Epithelial cell of prostate (primary cell): ENCODE results near the gene TAMALIN.

Source experiments
- DNase-seq: peaks from one replicate; pipeline ENCODE4 v3.0.0-alpha.2; 2011; ENCODE audit warnings: low read depth, low spot score
- H3K27ac ChIP-seq: fragments of 450-650 bp; 2 replicates; pipeline ENCODE4 v1.5.1; 2017; ENCODE audit warnings: mild to moderate bottlenecking

TAMALIN gene

GRCh38 chr12:52010692-52011601, 4.2 kb downstream of the TAMALIN start:
- no peak overlapping the region for H3K27ac ChIP-seq
- no peak for DNase-seq

DNA sequence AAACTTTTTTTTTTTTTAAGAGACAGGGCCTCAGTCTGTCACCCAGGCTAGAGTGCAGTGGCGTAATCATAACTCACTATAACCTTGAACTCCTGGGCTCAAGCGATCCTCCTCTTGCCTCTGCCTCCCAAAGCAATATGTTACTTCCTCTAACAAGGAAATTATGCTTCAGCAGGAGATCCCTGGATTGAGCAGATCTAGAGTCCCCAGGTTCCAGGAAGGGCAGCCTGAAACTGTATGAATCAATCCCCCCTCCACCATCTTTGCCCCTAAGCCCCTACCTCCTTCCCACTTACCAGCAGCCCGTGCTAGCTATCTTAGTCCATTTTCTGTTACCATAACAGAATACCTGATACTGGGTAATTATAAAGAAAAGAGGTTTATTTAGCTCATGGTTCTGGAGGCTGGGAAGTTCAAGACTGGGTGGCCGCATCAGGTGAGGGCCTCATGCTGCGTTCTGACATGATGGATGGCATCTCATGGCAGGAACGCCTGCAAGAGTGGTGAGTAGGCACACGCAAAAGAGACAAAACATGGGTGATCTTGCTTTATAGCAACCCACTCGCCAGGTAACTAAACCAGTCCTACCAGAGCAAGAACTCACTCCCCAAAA, 5.0 kb downstream of the TAMALIN start:
- no peak for DNase-seq
- H3K27ac ChIP-seq, result no peak overlapping the region

DNA sequence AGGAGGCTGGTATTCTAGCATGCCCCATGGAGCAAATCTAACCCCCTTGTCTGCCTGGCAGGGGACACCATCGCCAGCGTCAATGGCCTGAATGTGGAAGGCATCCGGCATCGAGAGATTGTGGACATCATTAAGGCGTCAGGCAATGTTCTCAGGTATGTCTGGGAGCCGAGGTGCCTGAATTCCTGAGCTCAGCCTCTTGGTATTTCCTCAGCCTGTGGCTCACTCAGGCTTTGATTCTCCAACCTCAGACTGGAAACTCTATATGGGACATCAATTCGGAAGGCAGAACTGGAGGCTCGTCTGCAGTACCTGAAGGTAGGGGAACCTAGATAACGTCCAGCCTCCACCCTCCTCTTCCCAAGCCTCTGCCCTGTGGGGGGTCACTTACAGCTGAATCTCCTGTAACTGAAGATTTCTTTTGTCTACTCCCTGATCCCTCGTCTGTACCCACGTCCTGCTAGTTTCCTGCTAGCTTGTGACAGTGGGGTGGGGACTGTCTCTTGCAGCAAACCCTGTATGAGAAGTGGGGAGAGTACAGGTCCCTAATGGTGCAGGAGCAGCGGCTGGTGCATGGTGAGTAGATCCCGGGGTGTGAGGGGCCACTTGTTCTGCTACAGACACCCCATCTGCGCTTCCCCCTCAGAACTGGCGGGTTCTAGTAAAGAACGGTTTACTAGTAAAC, 7.0 kb downstream of the TAMALIN start:
- no peak overlapping the region for H3K27ac ChIP-seq
- no peak for DNase-seq

DNA sequence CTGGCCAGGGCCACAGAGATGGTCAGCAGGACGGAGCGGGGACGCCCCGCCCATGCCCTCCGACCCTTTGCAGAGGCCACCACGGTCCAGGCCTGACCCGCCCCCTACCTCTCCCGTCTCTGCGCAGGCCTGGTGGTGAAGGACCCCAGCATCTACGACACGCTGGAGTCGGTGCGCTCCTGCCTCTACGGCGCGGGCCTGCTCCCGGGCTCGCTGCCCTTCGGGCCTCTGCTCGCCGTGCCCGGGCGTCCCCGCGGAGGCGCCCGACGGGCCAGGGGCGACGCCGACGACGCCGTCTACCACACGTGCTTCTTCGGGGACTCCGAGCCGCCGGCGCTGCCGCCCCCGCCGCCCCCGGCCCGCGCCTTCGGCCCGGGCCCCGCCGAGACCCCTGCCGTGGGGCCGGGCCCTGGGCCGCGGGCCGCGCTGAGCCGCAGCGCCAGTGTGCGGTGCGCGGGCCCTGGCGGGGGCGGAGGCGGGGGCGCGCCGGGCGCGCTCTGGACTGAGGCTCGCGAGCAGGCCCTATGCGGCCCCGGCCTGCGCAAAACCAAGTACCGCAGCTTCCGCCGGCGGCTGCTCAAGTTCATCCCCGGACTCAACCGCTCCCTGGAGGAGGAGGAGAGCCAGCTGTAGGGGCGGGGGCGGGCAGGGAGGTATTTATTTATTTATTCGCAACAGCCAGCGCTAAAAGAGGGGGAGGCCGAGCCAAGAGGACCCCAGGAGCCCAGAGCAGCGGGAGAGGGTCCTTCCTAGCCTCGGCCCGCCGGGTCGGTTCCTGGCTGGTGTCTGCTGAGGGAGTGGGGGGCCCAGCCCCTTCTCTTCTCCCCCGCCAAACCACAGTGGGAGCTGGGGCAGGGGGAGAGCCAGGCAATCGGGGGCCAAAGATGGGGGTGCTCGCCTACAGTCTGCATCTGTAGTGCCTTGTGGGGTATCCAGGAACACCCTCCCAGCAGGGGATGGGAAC, 8.1 kb downstream of the TAMALIN start:
- no peak overlapping the region for H3K27ac ChIP-seq
- no peak for DNase-seq

GRCh38 chr12:52015532-52016041, 8.8 kb downstream of the TAMALIN start:
- no peak for DNase-seq
- no peak overlapping the region for H3K27ac ChIP-seq

- H3K27ac ChIP-seq, result no peak overlapping the region
- no peak for DNase-seq
These were observed 11.8 kb downstream of the TAMALIN start for GRCh38 chr12:52018433-52019112.

GRCh38 chr12:52019113-52019770, 12.5 kb downstream of the TAMALIN start:
- no peak for DNase-seq
- no peak overlapping the region for H3K27ac ChIP-seq

DNA sequence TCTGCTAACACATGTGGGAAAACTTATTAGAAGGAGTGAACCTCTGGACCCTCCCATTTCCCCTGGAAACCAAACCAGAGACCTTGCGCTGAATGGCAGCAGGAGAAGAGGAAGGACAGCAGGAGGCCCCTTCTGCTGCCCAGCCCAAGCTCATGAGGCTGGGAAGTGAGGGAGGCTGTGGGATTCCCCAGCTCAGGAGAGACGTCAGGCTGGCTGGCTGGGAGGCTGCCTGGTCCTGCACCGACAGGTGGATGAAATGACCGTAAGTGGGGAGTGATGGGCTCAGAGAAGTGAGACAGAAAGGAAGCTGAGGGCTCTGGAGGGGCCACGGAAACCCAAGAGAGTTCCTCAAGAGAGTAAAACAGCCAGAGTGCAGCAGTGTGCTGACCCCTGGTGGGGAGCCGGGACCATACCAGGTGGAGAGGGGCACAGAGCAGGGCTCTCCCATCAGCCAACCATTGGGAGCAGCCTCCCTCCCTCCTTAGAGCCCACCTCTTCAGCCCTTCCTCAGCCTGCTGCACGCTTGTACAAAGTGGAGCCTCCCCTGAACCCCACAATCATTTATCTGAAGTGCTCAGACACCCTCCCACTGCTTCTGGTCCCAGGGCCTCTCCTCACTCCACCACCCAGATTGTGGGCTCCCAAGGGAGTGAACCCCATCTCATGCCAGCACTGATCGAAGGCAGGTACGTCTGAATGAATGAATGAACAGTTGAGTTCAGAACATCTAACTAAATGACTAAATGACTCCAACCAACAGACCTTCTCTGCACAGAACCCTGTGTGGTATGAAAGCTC, 14.0 kb downstream of the TAMALIN start:
- H3K27ac ChIP-seq, result no peak overlapping the region
- DNase-seq, result no peak

DNA sequence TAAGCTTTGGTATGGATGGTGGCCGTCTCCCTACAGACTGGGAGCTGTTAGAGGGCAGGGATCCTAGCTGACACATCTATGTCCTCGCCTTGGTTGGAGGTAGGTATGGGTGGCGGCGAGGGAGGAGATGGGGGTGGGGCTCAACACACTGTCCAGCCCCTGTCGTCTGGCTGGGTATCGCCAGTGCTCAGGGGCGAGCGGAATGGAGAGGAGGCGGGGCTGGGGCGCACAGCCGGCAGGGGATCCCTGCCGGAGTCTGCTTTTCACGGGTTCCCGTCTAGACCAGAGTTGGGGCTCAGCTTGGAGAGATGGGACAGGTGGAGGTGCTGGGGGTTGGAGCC, 16.1 kb downstream of the TAMALIN start:
- no peak overlapping the region for H3K27ac ChIP-seq
- no peak for DNase-seq

DNA sequence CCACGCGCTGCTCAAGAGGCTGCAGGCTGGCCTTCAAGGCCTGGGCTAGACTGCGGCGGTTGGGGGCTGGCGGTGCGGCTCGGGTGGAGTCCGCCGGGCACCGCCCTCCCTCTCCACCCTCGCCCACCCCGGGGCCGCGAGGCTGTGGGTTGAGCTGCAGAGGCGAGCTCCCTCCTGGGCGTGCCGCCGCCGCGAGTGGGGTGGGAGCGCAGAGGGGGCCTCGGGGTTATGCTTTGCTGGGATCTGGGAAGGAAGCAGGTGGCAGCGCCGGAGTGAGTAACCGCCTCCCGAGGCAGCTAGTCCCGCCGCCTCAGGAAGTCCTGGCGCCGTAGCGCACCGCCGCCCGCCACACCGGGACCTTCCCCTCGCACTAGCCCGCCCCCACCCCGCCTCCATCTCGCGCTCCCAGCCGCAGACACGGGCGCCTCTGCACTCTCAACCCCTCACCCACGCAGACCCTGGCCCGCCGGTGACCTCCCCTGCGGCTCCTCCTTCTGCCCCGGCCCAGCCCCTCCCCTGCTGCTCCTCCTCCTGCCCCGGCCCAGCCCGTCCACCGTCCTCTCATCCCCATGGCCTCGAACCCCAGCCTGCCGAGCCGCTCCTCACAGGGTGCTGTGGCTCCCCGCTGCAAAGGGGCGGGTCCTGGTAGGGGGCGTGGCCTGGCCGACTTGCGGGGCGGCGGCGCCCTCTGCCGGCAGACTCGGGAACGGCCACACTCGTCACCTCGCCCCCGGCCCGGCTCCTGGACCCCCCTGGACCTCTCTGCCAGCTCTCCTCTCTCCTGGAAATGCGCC, 16.6 kb downstream of the TAMALIN start:
- DNase-seq, result no peak
- no peak overlapping the region for H3K27ac ChIP-seq

DNA sequence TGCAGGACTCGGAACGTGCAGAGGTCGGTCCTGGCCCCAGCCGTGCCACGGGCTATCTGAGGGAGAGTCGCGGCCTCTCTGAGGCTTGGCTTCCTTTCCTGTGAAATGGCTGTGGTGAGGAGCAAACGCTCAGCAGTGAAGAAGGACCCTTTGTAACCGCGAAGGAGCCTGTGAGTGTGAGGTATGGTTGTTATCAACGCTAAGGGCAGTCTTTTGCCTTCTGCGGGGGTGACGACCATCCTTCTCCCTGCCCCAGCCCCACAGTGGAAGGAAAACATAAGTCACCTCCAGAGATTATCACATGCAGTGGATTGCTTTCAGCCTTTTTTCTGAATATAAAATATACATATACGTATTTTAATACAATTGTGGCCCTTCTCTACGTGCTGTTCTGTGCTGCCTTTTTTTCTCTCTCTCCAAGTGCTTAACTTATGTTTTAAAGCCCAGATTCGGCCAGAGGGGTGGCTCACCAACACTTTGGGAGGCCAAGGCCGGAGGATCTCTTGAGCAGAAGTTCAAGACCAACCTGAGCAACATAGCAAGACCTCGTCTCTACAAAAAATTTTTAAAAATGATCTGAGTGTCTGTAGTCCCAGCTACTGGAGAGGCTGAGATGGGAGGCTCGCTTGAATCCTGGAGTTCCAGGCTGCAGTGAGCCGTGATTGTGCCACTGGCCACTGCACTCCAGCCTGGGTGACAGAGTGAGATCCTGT, 17.4 kb downstream of the TAMALIN start:
- no peak overlapping the region for H3K27ac ChIP-seq
- no peak for DNase-seq

GRCh38 chr12:52024845-52025230, 18.1 kb downstream of the TAMALIN start:
- no peak for DNase-seq
- H3K27ac ChIP-seq, result no peak overlapping the region

DNA sequence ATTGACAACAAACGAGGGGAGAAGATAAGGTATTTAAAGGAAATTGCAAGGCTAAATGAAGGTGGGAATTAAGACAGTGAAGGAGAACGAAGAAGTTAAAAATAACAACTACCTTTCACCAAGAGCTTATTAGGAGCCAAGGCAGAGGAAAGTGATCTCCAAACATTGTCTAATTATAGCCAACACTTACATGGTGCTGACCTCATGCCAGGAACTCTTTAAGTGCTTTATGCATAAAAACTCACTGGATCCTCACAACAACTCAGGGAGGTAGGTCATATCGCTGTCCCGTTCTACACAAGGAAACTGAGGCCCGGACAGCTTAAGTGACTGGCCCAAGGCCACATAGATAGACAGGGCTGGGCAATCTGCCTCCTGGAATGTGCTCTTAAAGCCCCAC, 19.5 kb downstream of the TAMALIN start:
- no peak overlapping the region for H3K27ac ChIP-seq

DNA sequence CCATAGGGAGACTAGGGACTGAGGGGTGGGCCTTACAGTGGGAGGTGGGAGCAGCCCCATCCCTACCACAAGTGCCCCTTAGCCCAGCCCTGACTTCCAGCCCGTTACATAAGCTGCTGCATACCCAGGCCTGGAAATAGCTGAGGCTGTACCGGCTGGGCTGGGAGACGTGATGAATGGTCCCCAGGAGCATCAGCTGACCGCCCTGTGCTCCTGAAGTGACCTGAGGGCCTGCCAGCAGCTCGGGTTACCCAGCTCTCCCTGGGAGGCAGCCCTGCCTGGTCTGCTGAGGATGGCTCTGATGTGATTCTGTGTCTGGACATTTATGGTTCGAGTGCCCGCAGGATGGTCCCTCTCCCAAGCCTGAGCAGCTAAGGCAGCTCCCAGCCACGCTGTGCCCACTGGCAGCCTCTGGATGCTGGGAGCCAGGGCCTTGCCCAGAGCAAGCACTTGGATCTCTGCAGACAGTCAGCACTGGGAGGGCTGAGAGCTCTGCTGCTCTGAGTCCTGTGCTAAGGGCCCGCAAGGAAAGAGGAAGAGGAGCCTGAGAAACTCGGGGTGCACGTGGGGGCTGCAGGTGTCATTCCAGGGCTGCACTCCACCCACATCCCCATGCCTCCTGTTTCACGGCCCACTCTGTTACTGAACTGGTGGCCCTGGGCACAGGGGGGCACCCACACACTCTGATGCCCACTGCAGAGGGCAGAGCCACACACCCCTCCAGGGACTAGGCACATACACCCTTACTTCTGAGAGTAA, 20.5 kb downstream of the TAMALIN start:
- no peak for DNase-seq
- H3K27ac ChIP-seq, result no peak overlapping the region

More for the DNA sequence above, 19.5 kb downstream of the TAMALIN start:
- no peak for DNase-seq

DNA sequence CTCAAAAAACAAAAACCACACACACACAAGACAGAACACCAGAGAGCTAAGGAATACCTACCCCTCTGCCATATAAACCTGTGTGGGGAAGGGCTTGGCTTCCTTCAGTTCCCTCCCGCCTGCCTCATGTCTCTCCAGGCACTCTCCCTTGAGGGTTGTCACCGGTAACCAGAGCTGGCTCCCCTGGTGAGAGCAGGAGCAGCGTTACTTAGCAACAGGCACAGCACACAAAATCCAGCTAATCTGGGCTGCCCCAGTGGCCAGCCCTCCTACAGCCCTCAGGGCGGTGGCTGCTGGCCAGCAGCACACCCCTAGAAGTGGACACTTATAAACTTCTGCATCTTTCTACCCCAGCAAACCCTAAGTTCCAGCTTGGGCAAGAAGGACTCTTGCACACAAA, 22.9 kb downstream of the TAMALIN start:
- H3K27ac ChIP-seq, result no peak overlapping the region
- DNase-seq, result no peak

DNA sequence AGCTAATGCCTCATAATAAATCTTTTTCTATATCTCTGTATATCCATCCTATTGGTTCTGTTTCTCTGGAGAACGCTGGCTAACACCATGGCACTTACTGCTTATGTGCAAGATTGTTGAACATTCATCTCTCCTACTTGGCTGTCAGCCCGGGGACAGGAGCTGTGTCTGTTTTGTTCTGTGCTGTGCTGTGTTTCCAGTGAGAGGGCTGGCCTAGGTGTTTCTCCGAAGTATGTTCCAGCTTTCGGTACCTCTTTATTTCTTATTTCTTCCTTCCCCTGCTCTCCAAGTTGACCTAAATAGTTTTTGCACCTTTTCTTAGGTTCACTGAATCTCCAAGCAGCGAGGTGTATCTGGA, 25.7 kb downstream of the TAMALIN start:
- no peak for DNase-seq
- H3K27ac ChIP-seq, result no peak overlapping the region
